Measurements from ENCODE around the gene SPATA21.
A peak's percentile ranks its signal among the peaks of the same experiment; 100 is the strongest.
"Not testable (repeated sequence)": the region's sequence is repeated elsewhere in the genome, so short reads cannot be mapped to it uniquely, and the experiment has no call there.

The SPATA21 gene

DNA sequence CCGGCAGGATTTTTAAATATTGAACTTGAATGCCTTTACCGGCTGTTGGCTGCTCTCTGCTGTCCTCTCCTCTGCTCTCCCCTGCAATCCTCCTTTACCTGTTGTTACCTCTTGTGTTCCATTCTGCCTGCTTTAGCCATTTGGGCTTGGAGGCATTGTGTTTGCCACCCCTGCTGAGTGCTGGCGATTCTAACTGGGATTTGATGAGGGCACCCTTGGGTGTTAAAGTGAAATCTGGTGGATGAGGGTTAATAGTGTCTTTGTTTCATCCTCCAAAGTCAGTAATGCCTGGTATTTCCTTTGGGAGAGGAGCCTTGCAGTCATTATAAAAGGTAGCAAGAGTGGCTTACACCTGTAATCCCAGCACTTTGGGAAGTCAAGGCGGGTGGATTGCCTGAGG is 60.3 kb downstream of the SPATA21 start:
- DNase-seq, result no peak

DNA sequence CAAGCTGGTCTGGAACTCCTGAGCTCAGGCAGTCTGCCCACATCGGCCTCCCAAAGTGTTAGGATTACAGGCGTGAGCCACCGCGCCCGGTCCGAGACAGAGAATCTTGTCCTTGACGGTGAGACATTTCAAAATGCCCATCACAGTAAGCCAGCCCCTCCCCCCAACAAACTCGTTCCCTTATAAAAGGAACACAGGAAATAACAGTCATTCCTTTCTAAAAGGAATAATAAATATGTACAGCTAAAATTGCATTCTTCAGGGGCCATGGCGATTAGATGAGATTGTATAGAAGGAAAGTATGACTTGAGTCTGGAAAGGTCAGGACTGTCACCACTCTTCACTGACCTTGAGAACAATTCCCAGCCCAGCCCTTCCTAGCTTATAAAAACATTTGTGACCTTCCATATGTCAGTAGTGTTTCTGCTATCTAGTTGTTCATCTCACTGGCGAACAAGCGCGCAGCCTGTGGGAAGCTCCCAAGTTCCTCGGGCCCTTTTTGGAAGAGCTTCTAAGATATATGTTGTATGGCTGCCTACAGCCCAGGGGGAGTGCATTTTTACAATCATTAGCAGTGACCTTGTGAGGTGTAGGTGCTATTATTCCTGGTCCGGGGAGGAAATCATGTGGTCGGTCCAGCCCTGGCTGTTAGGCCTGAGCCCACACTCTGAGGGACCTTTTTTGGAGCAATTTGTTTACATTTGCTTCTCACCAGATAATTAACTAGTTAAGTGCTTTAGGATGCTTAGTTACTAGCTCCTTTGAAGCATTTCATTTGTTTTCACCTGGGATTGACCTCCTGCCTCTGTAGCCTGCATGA is 61.5 kb downstream of the SPATA21 start:
- DNase-seq, result no peak

DNA sequence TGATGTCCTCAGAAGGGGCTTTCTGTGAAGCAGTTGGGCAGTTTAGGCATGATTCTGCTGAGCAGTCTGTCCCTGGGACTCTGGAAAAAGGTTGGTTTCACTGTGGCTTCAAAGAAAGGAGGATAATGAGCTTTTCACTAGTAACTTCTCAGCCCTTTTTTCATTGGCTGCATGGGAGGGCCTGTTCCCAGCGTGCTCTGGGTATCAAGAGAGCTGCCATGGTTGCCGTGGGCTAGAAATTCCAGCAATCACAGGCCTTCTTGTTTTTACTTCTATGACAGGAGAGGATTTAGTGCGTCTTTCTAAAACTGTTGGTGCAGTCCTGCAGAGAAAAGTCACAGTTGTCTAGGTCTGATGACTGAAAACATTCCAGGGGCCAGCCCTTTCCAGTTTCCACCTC is 63.0 kb downstream of the SPATA21 start:
- DNase-seq, result no peak

DNA sequence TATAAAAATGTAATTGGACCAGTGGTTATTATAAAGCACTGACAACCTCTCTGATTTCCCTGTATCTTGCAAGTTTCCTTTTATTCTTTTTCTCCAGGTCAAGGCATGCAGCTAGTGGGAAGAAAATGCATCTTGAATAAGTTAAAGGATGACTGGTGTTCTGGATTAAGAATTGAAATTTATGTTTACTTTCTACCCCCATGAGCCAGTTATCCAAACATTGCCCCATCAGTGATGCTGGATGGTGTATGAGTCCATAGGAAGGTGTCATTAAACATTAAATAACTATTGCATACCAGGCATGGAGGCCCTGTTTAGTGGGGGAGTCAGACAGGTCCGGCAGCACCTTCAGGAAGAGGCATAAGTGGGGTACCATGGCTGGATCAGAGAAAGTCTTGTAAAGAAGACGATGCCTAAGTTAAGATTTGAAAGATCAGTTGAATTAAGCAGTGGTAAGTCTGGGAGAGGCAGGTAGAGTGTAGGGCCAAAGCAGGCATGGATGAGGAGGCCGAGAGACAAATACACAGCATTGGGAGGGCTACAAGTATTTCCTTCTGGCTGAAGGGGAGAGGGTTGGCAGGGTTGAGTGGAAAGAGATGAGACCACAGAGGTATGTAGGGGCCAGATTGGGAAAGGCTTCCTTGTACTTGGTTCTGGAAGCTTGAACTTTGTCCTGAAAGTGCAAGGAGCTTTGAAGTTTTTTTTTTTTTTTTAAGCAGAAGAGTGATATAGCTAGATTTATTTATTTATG is 64.5 kb downstream of the SPATA21 start:
- DNase-seq, result no peak

DNA sequence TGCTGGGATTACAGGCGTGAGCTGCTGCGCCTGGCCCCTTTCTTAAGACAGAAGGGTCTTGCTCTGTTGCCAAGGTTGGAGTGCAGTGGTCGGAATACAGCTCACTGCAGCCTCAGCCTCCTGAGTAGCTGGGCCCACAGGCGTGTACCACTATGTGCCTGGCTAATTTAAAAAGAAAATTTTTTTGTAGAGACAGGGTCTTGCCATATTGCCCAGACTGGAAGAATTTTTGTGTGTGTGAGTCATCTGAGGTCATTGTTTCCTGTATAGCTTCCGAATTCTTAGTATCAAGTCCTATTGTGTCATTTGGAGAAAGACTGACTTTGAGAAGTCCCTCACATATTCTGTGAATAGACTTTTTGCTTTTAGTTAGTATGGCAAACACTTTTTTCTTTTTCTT is 65.5 kb downstream of the SPATA21 start:
- DNase-seq, result no peak

DNA sequence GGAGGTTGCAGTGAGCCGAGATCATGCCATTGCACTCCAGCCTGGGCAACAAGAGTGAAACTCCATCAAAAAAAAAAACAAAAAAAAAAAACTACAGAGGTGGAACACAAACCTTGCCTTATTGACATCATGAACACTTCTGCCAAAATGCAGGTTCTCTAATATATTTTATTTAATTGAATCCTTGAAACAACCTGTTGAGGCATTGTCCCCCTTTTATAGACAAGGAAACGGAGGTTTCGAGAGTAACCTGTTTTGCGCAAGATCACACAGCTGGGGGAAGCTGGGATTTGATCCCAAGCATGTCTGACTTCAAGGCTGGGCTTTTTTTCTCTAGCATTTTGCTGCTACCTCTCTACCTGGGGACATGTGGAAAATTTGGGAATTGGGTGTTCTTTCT is 67.4 kb downstream of the SPATA21 start:
- DNase-seq, result no peak

DNA sequence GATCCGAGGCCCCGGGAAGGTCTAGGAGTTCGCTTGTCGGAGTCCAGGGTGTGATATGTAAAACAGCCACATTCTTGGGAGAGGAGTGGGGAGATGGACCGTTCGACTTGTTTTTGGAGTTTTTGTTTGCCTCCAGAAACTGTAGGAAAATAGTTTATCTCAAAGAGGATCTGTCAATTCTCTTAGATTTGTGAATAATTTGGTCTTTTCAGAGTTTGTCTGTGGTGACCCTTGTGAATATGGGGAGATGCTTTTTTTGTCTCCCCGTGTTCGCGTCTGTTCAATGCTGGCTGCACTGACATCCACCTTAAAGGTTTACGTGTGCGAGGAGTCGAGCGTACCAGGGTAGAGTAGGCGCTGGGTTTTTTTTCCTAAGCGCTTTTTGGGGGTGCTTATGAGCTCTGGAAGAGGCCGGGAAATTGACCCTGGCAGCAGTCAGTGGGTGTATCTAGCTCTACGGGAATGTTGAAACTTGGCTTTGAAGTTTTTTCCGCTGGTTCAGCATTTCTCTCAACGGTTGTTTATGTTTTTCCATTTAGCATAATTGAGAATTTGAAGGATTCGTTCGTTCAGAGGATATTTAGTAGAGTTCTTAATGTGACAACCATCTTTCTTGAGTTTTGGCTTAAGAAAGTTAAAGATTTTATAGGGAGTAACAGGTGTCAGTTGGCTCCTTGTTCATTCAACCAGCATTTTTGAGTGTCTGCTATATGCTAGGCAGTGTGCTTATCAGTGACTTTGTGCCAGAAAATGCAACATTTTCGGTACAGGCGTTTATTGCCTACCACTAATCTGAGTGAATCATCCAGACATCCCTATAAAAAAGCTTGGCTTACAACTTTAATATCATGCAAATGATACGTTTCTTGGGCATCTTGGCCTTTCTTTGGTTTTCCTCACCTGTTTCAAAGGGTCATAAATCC is 69.0 kb downstream of the SPATA21 start:
- no peak for DNase-seq

DNA sequence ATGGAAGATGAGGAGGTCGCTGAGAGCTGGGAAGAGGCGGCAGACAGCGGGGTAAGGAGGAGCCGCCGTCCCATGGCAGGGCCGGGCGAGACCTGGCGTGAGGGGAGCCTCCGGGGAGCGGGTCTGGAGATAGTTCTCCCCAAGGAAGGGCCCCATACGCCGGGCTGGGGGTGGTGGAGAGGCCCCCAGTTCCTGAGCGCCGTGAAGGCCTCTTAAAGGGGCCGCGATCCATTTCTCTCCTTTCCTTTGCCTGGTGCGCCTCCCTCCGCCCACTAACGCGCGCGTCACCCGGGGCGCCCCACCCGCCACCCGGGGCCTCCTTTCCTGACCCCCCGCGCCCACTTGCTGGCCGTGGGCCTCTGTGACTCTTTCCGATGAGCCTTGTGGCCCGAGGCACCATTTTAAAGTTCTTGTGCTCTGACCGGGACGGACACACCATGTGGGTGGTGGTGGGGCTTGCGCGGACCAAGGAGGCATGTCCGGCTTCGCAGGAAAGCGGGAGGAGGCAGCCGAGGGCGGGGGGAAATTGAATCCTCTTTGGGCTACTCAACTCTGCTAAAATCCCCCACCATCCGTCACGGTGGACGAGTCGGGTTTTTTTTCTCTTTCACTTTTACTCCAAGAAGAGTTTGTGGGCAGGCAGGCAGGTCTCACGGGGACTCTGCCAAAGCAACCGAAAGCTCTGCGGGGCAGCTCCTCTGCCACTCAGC is 69.8 kb downstream of the SPATA21 start:
- DNase-seq, result no peak

DNA sequence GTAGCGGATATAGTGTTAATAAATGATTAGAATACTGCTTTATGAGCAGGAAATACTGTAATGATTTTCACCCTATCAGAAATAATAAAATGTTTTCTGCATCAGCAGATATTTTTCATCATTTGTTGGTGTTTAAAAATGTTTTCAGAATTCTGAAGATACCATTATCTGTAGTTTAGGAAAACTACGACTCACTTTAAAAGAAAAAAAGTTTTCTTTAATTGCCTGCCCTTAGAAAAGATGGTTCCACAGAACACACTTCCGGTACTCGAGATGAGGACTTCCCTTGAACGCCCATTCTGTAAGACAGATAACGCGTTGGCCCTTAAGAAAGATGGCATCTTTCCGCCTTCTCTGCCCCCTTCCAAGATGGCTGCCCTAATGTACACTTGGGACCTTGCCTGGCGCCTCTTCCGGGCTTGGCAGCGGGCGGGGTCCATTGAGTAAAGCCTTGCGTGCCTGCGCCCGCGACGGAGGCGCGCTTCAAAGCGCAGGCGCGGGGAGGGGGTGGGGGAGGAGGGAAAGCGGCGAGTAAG is 70.4 kb downstream of the SPATA21 start, which contains the start of gene SZRD1:
TSS of gene SZRD1 (plus strand) at position 521 of the 536 bp plus-strand sequence. CDS start 16 bp downstream, outside the sequence.
- DNase-seq, result peak; percentile 98

DNA sequence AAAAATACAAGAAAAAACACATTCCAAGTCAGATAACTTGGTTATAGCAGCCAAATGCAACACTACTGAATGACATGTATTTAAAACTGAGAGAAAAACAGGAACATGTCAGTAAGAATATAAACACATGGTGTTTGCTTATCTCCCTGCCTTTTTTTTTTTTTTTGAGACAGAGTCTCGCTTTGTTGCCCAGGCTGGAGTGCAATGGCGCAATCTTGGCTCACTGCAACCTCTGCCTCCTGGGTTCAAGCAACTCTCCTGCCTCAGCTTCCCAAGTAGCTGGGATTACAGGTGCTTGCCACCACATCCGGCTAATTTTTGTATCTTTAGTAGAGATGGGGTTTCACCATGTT is 72.1 kb downstream of the SPATA21 start:
- not testable (repeated sequence) for DNase-seq

DNA sequence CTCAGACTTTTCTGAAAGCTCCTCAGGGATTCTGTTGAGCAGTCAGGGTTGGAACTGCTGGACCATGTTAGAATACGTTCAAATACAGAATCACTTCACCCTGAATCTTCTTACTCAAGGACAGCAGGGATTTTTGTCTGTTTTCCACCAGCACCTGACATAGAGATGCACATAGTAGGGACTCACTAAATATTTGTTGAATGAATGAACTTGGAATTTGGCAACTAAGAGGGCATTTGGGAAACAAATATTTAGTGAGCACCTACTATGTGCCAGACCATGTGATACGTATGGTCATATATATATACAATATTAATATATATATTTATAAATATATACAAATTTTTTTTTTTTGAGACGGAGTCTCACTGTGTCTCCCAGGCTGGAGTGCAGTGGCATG is 80.4 kb downstream of the SPATA21 start:
- no peak for DNase-seq

DNA sequence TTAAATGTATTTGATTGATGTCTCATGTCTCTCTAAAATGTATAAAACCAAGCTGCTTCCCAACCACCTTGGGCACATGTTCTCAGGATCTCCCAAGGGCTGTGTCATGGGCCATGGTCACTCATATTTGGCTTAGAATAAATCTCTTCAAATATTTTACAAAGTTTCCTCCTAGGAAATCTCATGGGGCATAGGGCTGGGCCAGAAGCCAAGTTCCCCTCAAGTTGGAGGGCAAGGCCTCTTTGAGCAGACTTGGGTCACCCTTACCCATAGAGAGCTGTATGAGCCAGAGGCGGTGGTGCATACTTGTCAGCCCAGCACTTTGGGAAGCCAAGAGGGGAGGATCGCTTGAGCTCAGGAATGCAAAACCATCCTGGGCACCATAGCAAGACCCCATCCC is 82.6 kb downstream of the SPATA21 start:
- DNase-seq, result no peak

DNA sequence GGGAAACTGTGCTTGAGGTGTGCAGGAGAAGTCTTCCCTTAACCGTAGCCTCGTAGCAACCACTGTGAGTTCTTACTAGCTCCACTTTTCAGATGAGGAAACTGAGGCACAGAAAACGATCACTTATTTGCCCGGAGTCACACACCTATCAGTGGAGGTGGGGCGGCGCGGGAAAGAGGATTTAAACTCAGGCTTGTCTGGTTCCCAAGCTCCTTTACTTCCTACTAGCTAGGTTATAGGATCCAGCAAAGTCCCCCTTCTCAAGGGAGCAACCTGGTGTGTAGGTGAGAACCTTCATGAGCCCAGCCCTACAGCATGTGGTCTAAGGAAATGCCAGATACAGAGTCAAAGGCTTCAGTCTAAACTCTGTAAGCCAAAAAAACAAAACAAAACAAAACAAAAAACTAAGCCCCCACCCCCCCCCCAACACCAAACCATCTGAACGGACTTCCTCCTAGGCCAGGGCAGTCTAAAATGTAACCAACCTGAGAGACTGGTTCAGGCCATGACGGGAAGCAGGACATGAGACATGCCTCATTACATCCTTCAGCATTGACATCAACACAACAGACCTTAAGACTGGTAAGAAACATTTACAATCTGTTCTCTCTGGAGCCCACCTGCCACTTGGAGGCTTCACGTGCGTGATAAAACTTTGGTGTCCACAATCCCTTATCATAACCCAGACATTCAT is 84.2 kb downstream of the SPATA21 start:
- DNase-seq, result no peak

DNA sequence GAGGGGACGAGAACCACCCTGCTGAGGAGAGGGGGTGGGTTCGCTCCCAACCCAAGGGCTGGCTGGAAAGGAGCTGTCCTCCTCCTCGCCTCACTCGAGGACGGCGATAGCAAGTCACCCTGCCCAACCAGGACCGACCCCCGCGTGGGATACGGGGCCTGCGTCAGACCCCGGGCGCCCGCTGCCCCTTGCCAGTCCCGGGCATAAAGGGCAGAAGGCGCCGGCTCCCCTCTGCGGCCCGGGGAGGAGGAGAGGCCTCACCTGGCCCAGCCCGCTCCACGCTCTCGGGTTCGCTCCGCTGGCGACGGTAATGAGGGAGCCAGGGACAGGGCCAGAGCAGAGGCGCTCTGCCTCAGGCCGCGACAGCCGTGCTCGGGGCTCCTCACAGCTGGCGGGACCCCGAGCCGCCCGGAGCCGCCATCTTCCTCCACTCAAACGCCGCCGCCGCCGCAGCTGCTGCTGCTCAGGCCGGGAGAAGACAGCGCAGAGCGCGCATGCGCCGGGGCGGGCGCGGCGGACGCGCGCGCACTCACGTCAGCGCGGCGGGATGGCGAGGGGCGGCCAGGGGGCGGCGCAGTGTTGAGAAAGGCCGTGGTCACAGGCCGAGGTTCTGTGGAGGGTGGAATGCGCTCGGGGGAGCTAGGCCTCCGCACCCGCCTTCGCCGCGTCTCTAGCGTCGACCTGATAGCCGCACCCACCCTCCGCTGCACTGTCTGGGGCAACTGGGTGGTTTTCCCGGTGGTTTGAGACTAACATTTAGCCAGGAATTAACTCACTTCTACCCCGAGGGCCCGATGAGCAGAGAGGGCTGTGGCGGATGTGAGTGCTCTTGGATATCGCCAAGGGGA is 85.0 kb downstream of the SPATA21 start, which contains the start of gene FBXO42:
TSS of gene FBXO42 (minus strand) at position 487 of the 848 bp plus-strand sequence. CDS start 37,062 bp downstream, outside the sequence.
- DNase-seq, result peak; percentile 63

DNA sequence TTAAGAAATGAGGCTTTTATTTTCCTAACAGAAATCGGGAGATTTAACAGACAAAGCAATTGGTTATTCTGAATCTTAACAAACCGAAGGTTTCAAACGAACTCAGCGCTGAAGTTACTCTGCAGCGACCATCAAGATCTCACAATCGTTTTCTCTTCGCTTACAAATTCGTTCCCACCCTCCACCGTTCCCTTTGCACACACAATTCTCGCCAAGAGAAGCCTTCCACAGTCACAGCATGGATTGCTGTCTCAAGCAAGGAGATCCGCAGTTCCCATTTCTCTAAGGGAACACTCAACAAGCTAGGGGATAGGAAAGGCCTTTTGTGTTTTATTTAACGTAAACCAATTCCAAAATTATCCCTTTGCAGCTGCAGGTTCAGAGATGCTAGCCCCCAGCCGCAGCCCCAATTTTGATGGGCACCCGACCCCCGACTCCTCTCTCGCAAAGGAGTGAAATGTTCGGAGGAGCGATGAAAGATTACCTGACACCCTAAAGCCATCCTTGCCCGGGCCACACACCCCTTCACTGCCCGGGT is 85.7 kb downstream of the SPATA21 start:
- no peak for DNase-seq

DNA sequence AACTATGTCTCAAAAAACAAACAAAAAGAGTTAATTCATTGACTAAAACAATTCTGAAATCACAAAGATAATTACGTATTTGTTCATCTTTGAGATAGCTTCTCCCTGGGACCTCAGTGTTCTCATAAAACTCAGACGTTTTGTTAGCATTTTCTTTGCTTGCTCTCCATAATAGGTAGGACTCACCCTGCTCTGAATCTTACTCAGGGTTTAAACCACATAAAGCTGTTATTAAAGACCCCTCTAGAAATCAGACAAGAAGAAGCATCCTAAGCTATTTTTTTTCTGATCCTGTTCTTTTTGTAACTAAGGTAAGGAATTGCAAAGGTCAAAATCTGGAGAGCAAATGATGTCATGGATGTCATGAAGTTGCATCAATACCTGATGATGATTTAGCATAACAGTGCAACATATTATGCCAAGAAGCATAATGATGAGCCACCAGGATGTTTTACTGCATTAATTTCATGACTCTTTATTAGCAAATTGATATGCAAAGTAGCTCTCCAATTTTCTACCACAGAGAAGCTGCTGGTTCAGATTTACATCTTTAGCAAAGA is 87.3 kb downstream of the SPATA21 start:
- no peak for DNase-seq

All from NCI-H1436 treated with DMSO at 0.1 percent for 48 hours (cell line).